Aorta (tissue), 5 donors: ENCODE measurements around the gene FAM90A1. TPM values are rescaled to one million over a fixed set of nuclear protein-coding genes. Genes with fewer than 3 reads are reported as not detected.
A peak's percentile ranks its signal among the peaks of the same experiment; 100 is the strongest.
"Not testable (repeated sequence)": the region's sequence is repeated elsewhere in the genome, so short reads cannot be mapped to it uniquely, and the experiment has no call there.

Experiments used
- ATAC-seq: fragments of 200-7000 bp; cut with Tn5 transposase; one replicate; pipeline ENCODE4 v1.9.1; 2022; ENCODE audit warnings: moderate library complexity; ENCODE audit not compliant: low FRiP score
- DNase-seq, 2 donors: peaks; one replicate each; pipeline ENCODE4 v3.0.0-alpha.2; 2020
- H3K27ac ChIP-seq, 2 donors: one replicate each; pipeline ENCODE4 v1.5.1; 2013; ENCODE audit warnings: low read length in 2 of 2, mild to moderate bottlenecking in 2 of 2, moderate library complexity in 2 of 2, control low read depth in 1 of 2, inconsistent platforms in 1 of 2, low read depth in 1 of 2
- H3K27me3 ChIP-seq, 2 donors: one replicate each; pipeline ENCODE4 v1.6.1; 2013; ENCODE audit warnings: control low read depth in 1 of 2, low read length in 1 of 2, mild to moderate bottlenecking in 1 of 2, moderate library complexity in 1 of 2; ENCODE audit not compliant: insufficient read depth in 2 of 2, control insufficient read depth in 1 of 2
- H3K36me3 ChIP-seq, 2 donors: one replicate each; pipeline ENCODE4 v1.6.1; 2013; ENCODE audit warnings: control low read depth in 1 of 2, low read length in 1 of 2, mild to moderate bottlenecking in 1 of 2; ENCODE audit not compliant: insufficient read depth in 2 of 2, control insufficient read depth in 1 of 2
- H3K4me1 ChIP-seq, 2 donors: one replicate each; pipeline ENCODE4 v1.6.1; 2013; ENCODE audit warnings: low read length in 2 of 2, control low read depth in 1 of 2, mild to moderate bottlenecking in 1 of 2, moderate library complexity in 1 of 2; ENCODE audit not compliant: insufficient read depth in 2 of 2, control insufficient read depth in 1 of 2
- H3K4me3 ChIP-seq, 2 donors: one replicate each; pipeline ENCODE4 v1.5.1; 2013; ENCODE audit warnings: low read length in 2 of 2, control low read depth in 1 of 2, mild to moderate bottlenecking in 1 of 2
- H3K9me3 ChIP-seq: one replicate; pipeline ENCODE4 v1.6.1; 2013; ENCODE audit warnings: mild to moderate bottlenecking, low read length; ENCODE audit not compliant: control insufficient read depth
- WGBS, 2 donors: extraction: QIAGEN DNeasy Blood & Tissue Kit; methylation state at CpG; one replicate each; pipeline ENCODE4 v1.1.7; 2013; 5-methylcytosine and 5-hydroxymethylcytosine counted together
- intact Hi-C, 2 donors: fragments of 100-400 bp; cut with DNase I; formaldehyde crosslinking; loops; one replicate each; pipeline versions ENCODE4 v1.14.2 to v1.15.0; 2022
- polyA plus RNA-seq, 2 donors: library from polyadenylated mRNA; stranded (reverse); fragments of 200-250 nt; gene quantifications; one replicate each; pipeline ENCODE4 v1.2.3, GENCODE V29; 2013
- total RNA-seq, 2 donors: library from RNA; stranded (reverse); fragmentation: NEBNext Ultra II Directional; extraction: Animal tissue kit (Norgen Biotek cat#: 25700); gene quantifications; one replicate each; pipeline ENCODE4 v1.2.1, GENCODE V29; 2021
- donor health status: healthy with polysubstance abuse.
- donor health status: Bipolar disorder and iron deficiency.
- donor health status: DM: no; HTN: no; CAD: no.
- donor health status: DM: no; HTN: no; CAD: no.
- donor health status: DM: yes; HTN: yes; CAD: no.

The FAM90A1 gene
- total and polyA plus RNA-seq, 4 donors = 0.13 to 0.32 (median 0.27) TPM; not detected in 1

- H3K4me1 ChIP-seq, H3K27me3 ChIP-seq, H3K4me3 ChIP-seq, ATAC-seq, DNase-seq, H3K36me3 ChIP-seq, H3K27ac ChIP-seq, intact Hi-C loops, H3K9me3 ChIP-seq: not testable (repeated sequence)
- WGBS, 2 donors = 51 to 59% methylated on average over 6 to 7 of the region's 7 CpGs
Measured at GRCh38 chr12:8251616-8252015, 24.2 kb upstream of the FAM90A1 start.

DNA sequence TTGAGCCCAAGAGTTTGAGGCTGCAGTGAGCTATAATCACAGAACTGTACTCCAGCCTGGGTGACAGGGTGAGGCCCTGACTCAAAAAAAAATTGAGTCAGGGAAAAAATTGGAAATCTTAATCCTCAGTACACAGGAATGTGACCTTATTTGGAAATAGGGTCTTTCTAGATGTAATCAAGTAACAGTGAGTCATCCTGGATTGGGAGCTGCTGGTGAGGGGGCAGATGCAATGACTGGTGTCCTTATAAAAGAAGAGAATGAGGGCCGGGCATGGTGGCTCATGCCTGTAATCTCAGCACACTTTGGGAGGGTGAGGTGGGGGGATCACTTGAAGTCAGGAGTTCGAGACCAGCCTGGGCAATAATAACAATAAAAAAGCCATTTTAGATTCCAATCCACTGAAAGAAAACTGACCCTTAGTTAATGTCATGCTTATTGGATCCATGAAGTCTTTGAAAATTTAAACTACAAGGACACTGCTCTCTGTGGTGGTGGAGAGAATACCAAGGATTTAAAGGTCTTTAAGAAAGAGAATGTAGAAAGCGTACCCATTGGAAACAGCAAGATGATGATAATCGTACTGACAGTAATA is 19.6 kb upstream of the FAM90A1 start:
- H3K4me3 ChIP-seq, H3K4me1 ChIP-seq, ATAC-seq, DNase-seq, H3K9me3 ChIP-seq, intact Hi-C loops, H3K27ac ChIP-seq, H3K36me3 ChIP-seq, H3K27me3 ChIP-seq: not testable (repeated sequence)
- 75 to 82% methylated on average over 4 of the region's 4 CpGs for WGBS, 2 donors

GRCh38 chr12:8243682-8244161 is 16.3 kb upstream of the FAM90A1 start:
- H3K9me3 ChIP-seq, H3K4me1 ChIP-seq, ATAC-seq, H3K27me3 ChIP-seq, H3K36me3 ChIP-seq, DNase-seq, intact Hi-C loops: not testable (repeated sequence)
- Histone ChIP-seq H3K4me3 (peak overlapping the region in 1 of 2 donors; percentile 46), H3K27ac (peak overlapping the region in 1 of 2 donors; percentile 24)
- WGBS, 2 donors = 1% methylated on average over 21 to 35 of the region's 35 CpGs

- ATAC-seq = peak; percentile 98
- H3K4me1 ChIP-seq, H3K9me3 ChIP-seq, intact Hi-C loops, H3K27me3 ChIP-seq, H3K36me3 ChIP-seq: not testable (repeated sequence)
- Histone ChIP-seq H3K4me3 (peak overlapping the region; percentile 63 to 67), H3K27ac (peak overlapping the region in 1 of 2 donors; percentile 11)
- WGBS, 2 donors = 0 to 1% methylated on average over 45 to 57 of the region's 57 CpGs
- DNase-seq = peak; percentile 98 to 100
Measured at GRCh38 chr12:8242880-8243681, 15.7 kb upstream of the FAM90A1 start.

- H3K36me3 ChIP-seq, H3K4me1 ChIP-seq, H3K9me3 ChIP-seq, ATAC-seq, intact Hi-C loops, DNase-seq, H3K27me3 ChIP-seq: not testable (repeated sequence)
- Histone ChIP-seq H3K27ac (peak overlapping the region in 1 of 2 donors; percentile 26), H3K4me3 (peak overlapping the region; percentile 63 to 67)
- 0 to 1% methylated on average over 6 to 28 of the region's 28 CpGs for WGBS, 2 donors
Measured at GRCh38 chr12:8242622-8242879, 15.1 kb upstream of the FAM90A1 start.

GRCh38 chr12:8241917-8242621 is 14.7 kb upstream of the FAM90A1 start:
- intact Hi-C loops, ATAC-seq, H3K4me1 ChIP-seq, H3K27me3 ChIP-seq, H3K9me3 ChIP-seq, H3K36me3 ChIP-seq: not testable (repeated sequence)
- peak in 1 of 2 donors; percentile 51 for DNase-seq
- Histone ChIP-seq H3K4me3 (peak overlapping the region in 1 of 2 donors; percentile 63), H3K27ac (peak overlapping the region in 1 of 2 donors; percentile 26)
- 7% methylated on average over 19 of the region's 20 CpGs for WGBS, 2 donors

- WGBS, 2 donors = 60% methylated on average over 10 to 13 of the region's 13 CpGs
- ATAC-seq = not testable (repeated sequence)
Measured at GRCh38 chr12:8240340-8241114, 13.1 kb upstream of the FAM90A1 start.

DNA sequence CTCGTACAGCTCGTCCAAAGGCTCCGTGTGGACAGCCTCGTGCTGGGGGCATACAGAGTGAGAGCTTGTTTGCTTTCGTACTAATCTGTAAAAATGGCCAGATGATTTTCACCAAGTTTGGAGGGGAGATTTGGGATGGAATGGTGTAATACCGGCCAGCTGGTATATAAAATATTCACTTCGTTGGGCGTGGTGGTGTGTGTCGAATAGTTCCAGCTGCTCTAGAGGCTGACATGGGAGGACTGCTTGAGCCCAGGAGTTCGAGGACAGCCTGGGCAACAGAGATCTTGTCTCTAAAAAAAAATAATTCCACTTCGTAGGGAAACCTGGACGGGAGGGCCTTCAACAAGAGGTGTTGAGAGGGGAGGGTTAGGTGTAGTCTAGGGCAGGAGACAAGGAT is 9.6 kb upstream of the FAM90A1 start:
- not testable (repeated sequence) for H3K4me1 ChIP-seq, H3K27me3 ChIP-seq, H3K4me3 ChIP-seq, DNase-seq, H3K36me3 ChIP-seq, H3K9me3 ChIP-seq, H3K27ac ChIP-seq, ATAC-seq
- intact Hi-C loops = loop anchor here (2.0 to 5.0 kb wide), 2 partner anchors 128 to 130 kb away; no protein-coding TSS in a partner anchor
- WGBS, 2 donors = 78 to 80% methylated on average over 12 of the region's 12 CpGs

More at GRCh38 chr12:8240340-8241114, 13.1 kb upstream of the FAM90A1 start:
- H3K4me3 ChIP-seq, intact Hi-C loops, DNase-seq, H3K36me3 ChIP-seq, H3K27ac ChIP-seq, H3K4me1 ChIP-seq, H3K27me3 ChIP-seq, H3K9me3 ChIP-seq: not testable (repeated sequence)
